DLD1 (cell line): ENCODE results near the gene EMC9.

Source experiments
- in situ Hi-C: cut with HindIII; loops from 2 replicates; pipeline ENCODE4 v1.10.0; 2017; ENCODE audit warnings: low sequenced_read_pairs

The EMC9 gene

DNA sequence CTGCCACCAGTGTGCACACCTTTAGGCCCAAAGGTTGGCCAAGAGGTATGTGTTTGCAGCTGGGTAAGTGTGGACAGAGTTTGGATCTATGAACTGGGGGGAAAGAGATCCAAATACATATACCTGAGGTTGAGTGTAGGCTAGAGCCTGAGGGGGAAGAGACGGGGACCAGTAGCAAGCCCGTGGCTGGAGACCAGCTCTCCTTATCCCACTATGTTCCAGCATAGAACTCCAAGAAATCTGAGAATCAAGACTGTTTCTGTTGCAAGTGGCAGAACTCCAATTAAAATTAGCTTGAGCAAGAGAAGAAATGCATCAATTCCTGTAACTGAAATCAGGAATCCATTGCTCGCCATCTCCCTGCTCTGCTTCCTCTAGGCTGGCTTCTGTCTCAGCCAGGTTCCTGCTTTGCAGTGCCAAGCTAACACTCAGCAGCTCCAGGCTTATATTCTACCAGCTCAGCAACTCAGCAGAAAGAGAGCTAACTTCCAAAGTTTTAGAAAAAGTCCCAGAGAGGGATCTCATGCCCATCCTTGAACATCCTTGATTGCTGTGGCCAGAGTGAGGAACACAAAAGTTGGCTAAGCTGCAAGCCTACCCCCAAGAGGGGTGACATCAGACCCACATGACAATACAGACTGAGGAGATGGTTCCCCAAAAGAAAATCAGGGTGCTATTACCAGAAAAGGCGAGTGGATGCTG, 48.7 kb downstream of the EMC9 start:
- in situ Hi-C loops = no loop called here

DNA sequence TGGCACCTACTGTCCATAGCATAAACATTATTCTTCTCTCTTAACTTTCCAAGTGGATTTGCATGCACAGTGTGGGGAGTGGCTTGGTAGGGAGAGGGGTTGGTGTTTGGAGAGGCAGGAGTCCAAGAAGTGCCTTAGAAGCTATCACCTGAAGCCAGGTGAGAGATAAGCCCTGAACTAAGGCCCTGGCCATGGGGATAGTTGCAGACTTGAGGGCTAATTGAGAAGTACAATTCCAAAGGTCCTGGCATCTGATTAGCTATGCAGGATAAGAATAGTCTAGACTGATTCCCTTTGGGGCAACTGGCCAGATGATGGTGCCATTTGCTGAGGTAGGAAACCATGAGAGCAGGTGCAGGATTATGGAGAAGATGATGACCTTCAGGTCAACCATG, 49.3 kb downstream of the EMC9 start:
- in situ Hi-C loops = no loop called here

DNA sequence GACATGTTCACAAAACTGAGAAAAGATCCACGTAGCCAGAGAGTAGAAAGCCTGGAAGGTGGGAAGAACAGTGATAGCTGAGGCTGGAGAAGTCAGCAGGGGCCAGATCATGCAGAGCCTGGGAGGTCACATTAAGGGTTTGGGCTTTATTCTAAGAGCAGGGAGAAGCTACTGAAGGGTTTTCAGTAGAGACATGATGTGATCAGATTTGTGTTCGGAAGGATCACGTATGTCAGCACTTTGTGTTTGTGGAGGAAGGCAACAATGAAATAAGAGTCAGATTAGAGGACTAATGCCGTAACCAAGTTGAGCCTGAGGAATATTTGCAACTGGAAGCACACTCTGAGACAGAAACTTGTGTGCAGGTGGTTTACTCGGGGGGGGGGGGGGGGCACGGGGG, 51.5 kb downstream of the EMC9 start:
- in situ Hi-C loops = no loop called here
